Progenitor cell of endocrine pancreas (in vitro differentiated cells): ENCODE results near the gene PUM1. TPM values are rescaled to one million over a fixed set of nuclear protein-coding genes. Genes with fewer than 3 reads are reported as not detected.

Source experiments
- DNase-seq: peaks from one replicate; pipeline ENCODE4 v3.0.0; 2021; ENCODE audit warnings: low spot score; ENCODE audit not compliant: unreplicated experiment
- H3K27ac Mint-ChIP-seq: 2 replicates; pipeline ENCODE4 v1.8.0; 2021; ENCODE audit warnings: mild to moderate bottlenecking, moderate library complexity, mixed read lengths
- H3K27me3 Mint-ChIP-seq: 2 replicates; pipeline ENCODE4 v1.8.0; 2021; ENCODE audit warnings: mixed read lengths
- H3K36me3 Mint-ChIP-seq: 2 replicates; pipeline ENCODE4 v1.8.0; 2022; ENCODE audit warnings: mixed read lengths; ENCODE audit not compliant: insufficient read depth
- H3K4me1 Mint-ChIP-seq: 2 replicates; pipeline ENCODE4 v1.8.0; 2021; ENCODE audit warnings: low read depth, mixed read lengths
- H3K4me3 Mint-ChIP-seq: 2 replicates; pipeline ENCODE4 v1.8.0; 2021; ENCODE audit warnings: low read depth, mild to moderate bottlenecking, moderate library complexity, mixed read lengths
- H3K9me3 Mint-ChIP-seq: 2 replicates; pipeline ENCODE4 v1.8.0; 2021; ENCODE audit warnings: low read depth, mixed read lengths
- CTCF ChIP-seq: fragments of 200-600 bp; sonication (generic); IDR thresholded peaks from one replicate; pipeline ENCODE4 v1.5.0; 2021; ENCODE audit warnings: antibody characterized with exemption, mild to moderate bottlenecking; ENCODE audit not compliant: unreplicated experiment
- total RNA-seq: library from RNA; stranded (reverse); gene quantifications from 2 replicates; pipeline ENCODE4 v1.2.1, GENCODE V29; 2021

PUM1 gene
- total RNA-seq, 1 donor from 2014 or later, result 249 TPM

- TF ChIP-seq CTCF, result no peak
- H3K4me3 Mint-ChIP-seq, result no peak overlapping the region
- H3K9me3 Mint-ChIP-seq, result no peaks in the 10 kb centered on the region
- no peak for DNase-seq
- H3K36me3 Mint-ChIP-seq, result peaks cover 33% of the 10 kb centered on the region
- no peaks in the 10 kb centered on the region for H3K27me3 Mint-ChIP-seq
- H3K27ac Mint-ChIP-seq, result peak overlapping the region; percentile 75
- peaks cover 19% of the 10 kb centered on the region for H3K4me1 Mint-ChIP-seq
These were observed 131.7 kb downstream of the PUM1 start for GRCh38 chr1:30933874-30934252.

- Mint-ChIP-seq H3K36me3 (peaks cover 22% of the 10 kb centered on the region), H3K4me3 (no peak overlapping the region), H3K9me3 (no peaks in the 10 kb centered on the region), H3K27ac (peak overlapping the region; percentile 33), H3K4me1 (peaks cover 22% of the 10 kb centered on the region), H3K27me3 (no peaks in the 10 kb centered on the region)
- DNase-seq, result no peak
- no peak for TF ChIP-seq CTCF
These were observed 134.8 kb downstream of the PUM1 start for GRCh38 chr1:30930631-30931173.

GRCh38 chr1:30929944-30930525 lies 135.5 kb downstream of the PUM1 start:
- no peak overlapping the region for H3K4me3 Mint-ChIP-seq
- DNase-seq, result no peak
- TF ChIP-seq CTCF, result no peak
- no peaks in the 10 kb centered on the region for H3K27me3 Mint-ChIP-seq
- H3K9me3 Mint-ChIP-seq, result no peaks in the 10 kb centered on the region
- H3K4me1 Mint-ChIP-seq, result peaks cover 18% of the 10 kb centered on the region
- H3K36me3 Mint-ChIP-seq, result peaks cover 17% of the 10 kb centered on the region
- H3K27ac Mint-ChIP-seq, result peak overlapping the region; percentile 85

- Mint-ChIP-seq H3K36me3 (peaks cover 11% of the 10 kb centered on the region), H3K9me3 (no peaks in the 10 kb centered on the region), H3K4me3 (no peak overlapping the region), H3K27ac (peak overlapping the region; percentile 85), H3K27me3 (no peaks in the 10 kb centered on the region), H3K4me1 (peaks cover 13% of the 10 kb centered on the region)
- TF ChIP-seq CTCF, result peak; percentile 78
- no peak for DNase-seq
These were observed 136.2 kb downstream of the PUM1 start for GRCh38 chr1:30929135-30929889.

- H3K27ac Mint-ChIP-seq, result no peak overlapping the region
- H3K9me3 Mint-ChIP-seq, result no peaks in the 10 kb centered on the region
- no peaks in the 10 kb centered on the region for H3K27me3 Mint-ChIP-seq
- H3K36me3 Mint-ChIP-seq, result peaks cover 6% of the 10 kb centered on the region
- DNase-seq, result no peak
- H3K4me1 Mint-ChIP-seq, result peaks cover 9% of the 10 kb centered on the region
- TF ChIP-seq CTCF, result no peak
- no peak overlapping the region for H3K4me3 Mint-ChIP-seq
These were observed 136.8 kb downstream of the PUM1 start for GRCh38 chr1:30928789-30929134.
